ENCODE measurements around the gene RPS27A. TPM values are rescaled to one million over a fixed set of nuclear protein-coding genes. Genes with fewer than 3 reads are reported as not detected.

RPS27A gene
- total RNA-seq, 1 donor from 2014 or later: 951 TPM

GRCh38 chr2:55283083-55283482 lies 50.6 kb downstream of the RPS27A start:
- H3K27ac Mint-ChIP-seq: no peak overlapping the region
- peak overlapping the region; percentile 47 for H3K4me3 Mint-ChIP-seq
- no peak for TF ChIP-seq CTCF (conservative IDR thresholded peaks at IDR 0.05)

More at GRCh38 chr2:55283083-55283482, 50.6 kb downstream of the RPS27A start:
- H3K9me3 Mint-ChIP-seq: no peaks in the 10 kb centered on the region
- no peaks in the 10 kb centered on the region for H3K36me3 Mint-ChIP-seq
- DNase-seq (ENCODE audit: extremely low spot score, unreplicated experiment): no peak
- peaks cover 11% of the 10 kb centered on the region for H3K4me1 Mint-ChIP-seq (ENCODE audit: unreplicated experiment)
- peaks cover 23% of the 10 kb centered on the region for H3K27me3 Mint-ChIP-seq

Other genes with a start within 250 kb of the RPS27A start
- gene RTN4, start 182.2 kb upstream of the RPS27A start, total RNA-seq (ENCODE audit: low replicate concordance): 187 and 222 TPM in 2 replicates
- 13.9 and 25.0 TPM in 2 replicates for gene CLHC1, start 395 bp upstream of the RPS27A start, total RNA-seq (ENCODE audit: low replicate concordance)
- gene MTIF2, start 36.5 kb downstream of the RPS27A start, total RNA-seq (ENCODE audit: low replicate concordance): 32.5 and 33.2 TPM in 2 replicates
- 9.7 and 70.6 TPM in 2 replicates for gene CCDC88A, start 187.2 kb downstream of the RPS27A start, total RNA-seq (ENCODE audit: low replicate concordance)

Data from type B pancreatic cell (in vitro differentiated cells).